DMS 273 (cell line): Measurements from ENCODE around the gene POLR3E.
"Not testable (repeated sequence)": the region's sequence is repeated elsewhere in the genome, so short reads cannot be mapped to it uniquely, and the experiment has no call there.

Experiments used
- DNase-seq: peaks from one replicate; lab custom pipeline; 2025; ENCODE audit not compliant: unreplicated experiment; lab: John Stamatoyannopoulos, UW

Gene POLR3E

DNA sequence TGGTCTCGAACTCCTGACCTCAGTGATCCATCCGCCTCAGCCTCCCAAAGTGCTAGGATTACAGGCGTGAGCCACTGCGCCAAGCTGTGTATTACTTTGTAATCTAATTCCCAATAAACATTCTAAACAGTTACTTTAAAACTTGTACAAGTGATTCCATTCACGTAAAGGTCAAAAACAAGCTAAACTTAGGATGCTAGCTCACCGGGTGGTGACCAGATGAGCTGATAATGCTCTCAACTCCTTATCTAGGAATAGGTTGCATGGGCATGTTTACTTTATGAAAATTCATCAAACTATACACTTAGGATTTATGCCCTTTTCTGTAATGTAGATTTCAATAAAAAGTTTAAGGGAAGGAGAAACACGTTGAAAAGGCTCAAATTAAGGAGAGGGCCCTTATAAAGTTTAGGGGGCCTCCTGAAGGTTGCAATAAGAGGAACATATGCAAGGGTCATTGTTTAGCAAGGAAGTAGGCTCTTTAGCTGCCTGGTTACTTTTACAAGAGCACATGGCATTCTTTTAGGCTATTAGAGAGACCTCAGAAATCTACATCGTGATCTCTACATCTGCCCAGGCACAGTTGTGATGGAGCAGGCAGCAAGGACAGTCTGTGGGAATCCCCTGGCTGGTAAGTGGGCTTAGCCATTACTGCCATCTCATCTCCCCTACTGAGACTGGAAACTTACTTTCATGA, 63.9 kb downstream of the POLR3E start:
- DNase-seq: peak; percentile 31

DNA sequence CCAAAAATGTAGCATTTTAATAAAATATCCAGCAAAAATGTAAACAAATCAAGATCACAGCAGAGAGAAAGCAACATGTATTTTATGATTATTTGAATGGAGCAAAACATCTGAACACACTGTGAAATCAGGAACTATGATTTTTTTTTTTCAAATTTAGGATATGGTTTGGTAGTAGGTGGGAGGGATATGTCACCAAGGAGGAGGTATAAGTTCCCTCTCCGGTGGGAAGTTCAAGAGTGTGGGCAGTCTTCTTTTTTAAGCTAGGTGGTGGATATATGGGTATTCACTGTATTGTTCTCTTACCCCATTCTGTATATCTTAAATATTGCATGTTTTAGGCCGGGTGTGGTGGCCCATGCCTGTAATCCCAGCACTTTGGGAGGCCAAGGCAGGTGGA, 67.0 kb downstream of the POLR3E start:
- no peak for DNase-seq

DNA sequence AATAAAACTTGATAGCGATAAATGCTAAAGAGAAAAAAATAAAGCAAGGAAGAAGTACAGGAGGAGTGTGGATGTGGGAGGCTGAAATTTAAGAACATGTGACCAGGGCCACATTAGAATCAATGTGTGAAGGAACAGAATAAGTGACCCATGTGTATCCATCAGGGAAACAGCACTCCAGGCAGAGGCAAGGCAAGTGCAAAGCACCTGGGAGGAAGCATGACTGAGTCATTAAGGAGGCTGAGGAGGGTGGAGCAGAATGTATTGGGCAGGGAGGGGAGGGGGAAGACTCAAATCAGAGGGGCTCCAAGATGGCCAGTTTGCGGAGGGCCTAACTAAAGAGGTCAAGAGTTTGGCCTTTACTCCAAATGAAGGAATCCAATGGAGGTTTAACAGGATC, 69.2 kb downstream of the POLR3E start:
- DNase-seq: no peak

DNA sequence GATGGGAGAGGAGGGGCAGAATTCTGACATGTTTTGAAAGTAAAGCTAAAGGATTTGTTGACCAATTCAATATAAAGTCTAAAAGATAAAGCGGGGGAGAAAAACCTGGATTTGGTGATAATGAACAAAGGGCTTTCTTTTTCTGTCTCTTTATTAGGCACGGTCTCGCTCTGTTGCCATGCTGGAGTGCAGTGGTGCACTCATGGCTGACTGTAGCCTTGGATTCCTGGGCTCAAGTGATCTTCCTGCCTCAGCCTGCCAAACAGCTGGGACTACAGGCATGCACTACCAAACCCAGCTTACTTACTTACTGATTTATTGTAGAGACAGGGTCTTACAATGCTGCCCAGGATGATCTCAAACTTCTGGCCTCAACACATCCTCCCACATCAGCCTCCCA, 69.7 kb downstream of the POLR3E start:
- DNase-seq: no peak

DNA sequence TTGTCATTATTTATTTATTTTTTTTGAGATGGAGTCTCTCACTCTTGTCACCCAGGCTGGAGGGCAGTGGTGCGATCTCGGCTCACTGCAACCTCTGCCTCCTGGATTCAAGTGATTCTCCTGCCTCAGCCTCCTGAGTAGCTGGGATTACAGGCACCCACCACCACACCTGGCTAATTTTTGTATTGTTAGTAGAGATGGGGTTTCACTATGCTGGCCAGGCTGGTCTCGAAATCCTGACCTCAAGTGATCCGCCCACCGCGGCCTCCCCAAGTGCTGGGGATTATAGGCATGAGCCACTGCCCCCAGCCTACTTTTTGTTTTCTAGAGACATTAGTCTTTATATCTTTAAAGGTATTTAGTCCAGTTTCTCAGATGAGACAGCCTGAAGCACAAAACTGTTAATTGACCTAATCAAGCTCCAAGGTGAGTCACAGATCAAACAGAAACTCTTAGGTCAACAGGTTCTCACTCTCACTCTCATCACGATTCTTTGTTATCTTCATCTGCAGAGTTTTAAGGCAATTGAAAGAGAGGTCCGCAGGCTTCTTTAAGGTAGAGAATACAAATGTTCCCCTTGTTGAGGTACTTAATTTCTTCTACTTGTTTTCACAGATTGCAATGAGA, 71.1 kb downstream of the POLR3E start:
- not testable (repeated sequence) for DNase-seq

DNA sequence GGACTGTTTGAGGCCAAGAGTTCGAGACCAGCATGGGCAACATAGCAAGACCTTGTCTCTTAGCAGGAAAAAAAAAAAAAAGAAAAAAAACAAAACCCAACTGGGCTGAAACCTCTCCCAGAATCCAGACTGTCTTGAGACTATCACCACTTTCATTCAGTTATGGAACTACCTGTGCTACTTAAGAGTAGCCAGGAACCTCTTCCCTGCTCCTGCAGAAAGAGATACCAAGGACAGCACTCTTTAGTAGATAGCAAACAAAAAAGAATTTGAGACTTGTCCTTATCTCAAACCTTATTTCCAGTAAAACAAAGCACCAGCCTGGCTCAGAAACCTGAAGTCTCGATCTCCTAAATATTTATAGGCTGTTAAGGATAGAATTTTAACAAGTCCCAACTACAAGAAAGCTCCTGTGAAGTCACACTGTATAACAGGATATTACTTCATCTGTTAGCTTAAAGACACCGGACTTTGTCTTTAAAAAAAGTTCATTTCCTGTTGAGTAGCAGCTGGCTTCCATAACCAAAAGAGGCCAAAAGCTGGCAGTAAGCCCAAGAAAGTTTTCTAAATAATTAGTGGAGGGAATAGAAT, 72.1 kb downstream of the POLR3E start:
- DNase-seq: peak; percentile 66

DNA sequence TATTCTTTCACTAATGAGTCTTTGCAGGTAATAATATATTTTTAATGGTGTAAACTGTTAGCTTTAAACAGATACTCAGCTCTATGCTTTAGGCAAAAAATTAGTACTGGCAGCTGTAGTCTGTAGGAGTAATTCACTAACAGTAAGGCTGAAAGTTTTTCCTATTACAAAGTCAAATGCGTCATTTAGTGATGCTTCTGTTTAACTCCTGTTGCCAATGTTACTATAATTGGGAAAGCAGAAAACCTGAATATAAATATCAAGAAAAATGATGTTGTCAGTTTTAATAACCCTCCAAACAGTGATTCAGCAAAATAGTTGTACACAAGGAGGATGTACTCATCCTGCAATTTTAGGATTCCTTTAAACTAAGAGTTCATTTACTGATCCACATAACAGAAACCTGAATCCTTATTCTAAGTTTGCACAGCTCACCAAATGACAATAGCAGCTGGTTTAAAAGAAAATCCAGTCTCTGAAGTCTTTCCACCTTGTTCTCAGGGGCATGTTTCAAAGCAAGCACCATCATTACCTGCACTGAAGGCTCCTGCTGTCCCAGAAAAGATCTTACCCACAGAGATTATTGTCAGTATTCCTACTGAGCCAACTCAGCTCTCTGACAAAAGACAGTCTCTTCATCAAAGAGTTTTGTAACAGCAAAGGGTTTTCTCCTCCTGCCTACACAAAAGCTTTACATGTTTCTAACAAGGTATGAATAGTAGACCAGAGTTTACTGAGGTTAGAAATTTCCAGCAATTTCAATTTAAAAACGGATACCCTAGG, 73.0 kb downstream of the POLR3E start:
- no peak for DNase-seq

DNA sequence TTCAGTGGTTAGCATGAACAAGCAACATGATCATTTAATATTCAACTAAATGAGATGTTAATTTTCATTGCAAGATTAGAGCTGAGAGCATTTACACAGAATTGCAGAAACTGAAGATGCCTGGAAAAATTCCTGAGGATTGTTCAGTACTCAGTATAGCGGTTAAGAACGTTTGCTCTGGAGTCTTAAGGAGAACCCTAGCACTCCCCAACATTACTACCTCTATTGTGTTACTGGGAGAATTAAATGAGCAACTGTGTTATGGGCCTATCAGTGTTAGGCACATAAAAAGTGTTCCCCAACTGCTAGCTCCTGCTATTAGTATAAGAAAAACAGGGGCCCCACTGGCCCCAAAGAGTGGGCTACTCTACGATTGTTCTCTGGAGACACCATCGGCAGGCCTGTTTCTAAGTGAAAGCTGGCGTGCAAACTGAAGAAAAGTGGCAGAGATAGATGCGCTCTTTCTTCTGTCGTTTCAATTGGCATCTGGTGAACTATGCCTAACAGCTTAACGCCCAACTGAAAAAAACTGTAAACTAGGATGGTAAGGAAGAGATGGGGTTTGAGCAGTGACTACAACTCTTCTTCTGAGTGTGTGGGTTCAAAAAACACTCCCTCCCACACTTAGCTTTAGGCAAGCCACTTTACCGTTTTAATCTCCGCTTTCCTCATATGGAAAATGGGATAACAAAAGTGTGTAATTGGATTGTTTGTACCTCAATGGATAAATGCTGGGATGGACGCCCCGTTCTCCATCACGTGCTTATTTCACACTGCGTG, 75.9 kb downstream of the POLR3E start:
- DNase-seq: peak; percentile 38

DNA sequence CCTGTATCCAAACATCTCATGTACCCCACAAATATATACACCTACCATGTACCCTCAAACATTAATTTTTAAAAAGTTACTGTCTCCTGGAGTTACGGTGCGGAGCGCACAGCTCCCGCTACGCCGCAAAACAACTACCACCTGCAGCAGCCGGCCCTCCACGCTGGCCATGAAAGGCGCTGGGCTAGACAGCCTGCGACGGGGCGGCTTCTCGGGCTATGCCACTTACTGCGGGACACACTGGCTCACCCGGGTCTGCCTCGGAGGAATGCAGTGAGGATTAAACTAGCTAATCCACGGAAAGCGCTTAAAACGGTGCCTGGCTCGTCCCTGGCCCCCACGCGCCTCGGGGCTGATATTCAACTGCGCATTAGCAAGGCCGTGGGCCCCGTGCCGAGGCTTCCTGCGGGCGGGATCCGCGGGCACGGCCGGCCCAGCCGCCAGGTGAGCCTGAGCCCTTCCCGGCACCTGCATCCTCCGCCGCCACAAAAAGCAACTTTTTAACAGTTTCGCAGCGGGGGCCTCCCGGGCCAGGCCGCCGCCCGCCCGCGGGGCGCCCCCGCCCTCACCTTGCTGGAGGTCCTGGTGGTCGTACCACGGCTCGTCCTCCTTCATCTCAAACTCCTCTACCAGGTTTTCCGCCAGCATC, 76.6 kb downstream of the POLR3E start:
- peak; percentile 69 for DNase-seq

DNA sequence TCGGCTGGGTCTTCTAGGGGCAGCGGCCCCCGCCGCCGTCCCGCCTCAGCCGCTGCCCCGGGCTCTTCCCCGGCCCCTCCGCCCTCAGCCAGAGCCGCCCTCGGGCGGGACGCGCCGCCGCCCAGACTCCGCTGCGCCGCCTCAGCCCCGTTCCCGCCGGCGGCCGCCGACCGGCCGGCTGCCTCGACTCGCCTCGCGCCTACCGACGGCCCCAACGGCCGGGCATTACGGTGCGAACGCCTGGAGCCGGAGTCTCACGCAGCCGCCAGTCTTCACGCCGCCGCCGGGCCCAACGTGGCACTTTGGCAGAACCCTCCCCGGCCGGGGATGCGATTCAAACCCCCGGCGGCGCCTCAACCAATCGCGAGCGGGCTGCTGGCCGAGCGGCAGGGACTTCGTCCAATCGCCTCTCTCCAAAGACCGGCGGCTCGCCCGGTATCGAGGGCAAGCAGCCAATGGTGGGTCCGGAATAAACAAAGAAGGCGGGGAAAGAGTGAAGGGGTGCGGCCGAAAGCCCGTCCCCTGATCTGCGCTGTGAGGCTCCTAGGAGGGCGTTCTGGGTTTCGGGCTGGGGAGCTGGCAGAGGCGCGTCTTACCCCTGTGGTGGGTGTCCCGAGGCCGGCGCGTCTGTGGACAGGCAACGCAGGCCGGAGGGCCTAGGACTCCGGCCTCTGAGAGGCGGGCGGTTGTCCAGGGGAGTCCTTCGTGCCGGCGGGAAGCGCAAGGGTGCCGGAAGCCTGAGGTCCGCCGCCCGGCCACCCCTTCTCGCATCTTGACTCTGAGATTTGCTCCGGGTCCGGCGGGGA, 77.3 kb downstream of the POLR3E start, which contains the start of gene CDR2:
Gene CDR2 (minus strand): TSS at position 309 of the 806 bp plus-strand sequence. CDS start 310 bp downstream, outside the sequence.
- peak; percentile 99 for DNase-seq

DNA sequence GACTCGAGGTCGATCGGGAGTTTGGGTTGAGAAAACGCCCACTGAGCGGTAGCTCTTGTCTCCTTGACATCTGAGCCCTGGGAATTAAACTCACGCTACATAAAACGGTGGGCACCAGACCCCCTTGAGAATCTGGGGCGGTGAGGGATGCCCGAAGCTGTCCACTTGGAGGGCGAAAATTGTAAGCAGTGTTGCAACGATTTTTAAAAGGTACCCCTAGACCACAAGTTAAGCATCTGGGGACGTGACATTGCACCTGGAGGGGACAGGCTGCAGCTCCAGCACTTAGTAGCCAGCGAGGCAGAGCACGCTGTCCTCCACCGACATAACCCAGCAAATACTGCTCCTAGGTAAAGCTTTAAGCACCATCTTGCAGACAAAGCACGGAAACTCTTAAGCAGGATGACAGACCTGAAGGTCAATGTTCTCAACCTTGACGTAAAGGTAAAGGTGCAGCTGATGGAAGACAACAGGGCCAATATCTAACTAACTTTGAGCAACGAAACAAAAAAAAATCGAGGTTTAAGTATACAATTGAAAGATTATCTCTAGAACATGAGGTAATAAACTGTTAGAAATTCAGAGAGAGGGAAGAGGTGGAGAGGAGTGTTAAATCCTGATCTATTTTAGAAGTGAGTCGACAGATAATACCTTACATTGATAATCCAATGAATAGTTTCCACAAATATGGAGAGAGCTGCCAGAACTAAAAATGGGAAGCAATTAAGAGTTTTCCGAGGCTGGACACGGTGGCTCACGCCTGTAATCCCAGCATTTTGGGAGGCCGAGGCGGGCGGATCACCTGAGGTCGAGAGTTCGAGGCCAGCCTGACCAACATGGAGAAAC, 78.1 kb downstream of the POLR3E start:
- DNase-seq: peak; percentile 44

DNA sequence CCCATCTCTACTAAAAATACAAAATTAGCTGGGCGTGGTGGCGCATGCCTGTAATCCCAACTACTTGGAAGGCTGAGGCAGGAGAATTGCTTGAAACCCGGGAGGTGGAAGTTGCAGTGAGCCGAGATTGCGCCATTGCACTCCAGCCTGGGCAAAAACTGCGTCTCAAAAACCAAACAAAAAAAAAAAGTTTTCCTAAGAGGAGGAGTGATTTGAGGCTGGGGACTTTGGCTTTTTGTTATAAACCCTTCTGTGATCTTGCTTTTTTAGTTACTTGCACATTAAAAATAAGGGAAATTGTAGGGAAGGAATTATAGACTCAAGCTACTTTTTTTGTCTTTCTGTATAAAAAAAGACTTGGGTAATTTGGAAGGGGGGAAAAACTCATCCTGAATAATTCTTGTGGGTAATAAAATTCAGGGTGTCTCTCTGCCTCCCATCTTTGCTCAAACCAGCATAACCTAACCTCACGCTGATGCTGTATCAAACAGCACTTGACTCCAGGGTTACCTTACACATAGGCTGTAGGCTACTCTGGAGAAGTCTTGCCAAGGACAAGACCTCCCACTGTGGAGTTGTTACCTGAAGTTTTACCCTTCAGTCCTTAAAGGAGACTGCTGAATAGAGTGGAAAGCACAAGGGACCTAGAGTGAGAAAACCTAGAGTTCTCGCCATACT, 78.9 kb downstream of the POLR3E start:
- DNase-seq: no peak

DNA sequence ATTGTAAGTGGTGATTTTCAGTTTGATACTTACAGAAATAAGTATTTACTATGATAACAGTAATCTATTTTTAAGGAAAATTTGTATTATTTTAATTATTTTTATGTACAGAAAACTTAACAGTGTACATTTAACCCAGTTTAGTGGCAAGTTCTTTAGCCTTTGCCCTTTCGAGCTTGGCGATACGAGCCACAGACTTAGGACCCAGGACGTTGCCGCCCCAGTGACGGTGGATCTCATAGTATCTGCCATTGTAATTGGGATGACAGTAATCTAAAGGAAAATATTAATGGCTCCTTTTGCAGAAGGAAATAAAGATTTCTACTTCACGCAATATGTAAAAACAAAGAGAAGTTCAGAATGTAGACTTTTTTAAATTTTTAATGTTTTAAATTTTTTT, 82.4 kb downstream of the POLR3E start:
- DNase-seq: no peak

DNA sequence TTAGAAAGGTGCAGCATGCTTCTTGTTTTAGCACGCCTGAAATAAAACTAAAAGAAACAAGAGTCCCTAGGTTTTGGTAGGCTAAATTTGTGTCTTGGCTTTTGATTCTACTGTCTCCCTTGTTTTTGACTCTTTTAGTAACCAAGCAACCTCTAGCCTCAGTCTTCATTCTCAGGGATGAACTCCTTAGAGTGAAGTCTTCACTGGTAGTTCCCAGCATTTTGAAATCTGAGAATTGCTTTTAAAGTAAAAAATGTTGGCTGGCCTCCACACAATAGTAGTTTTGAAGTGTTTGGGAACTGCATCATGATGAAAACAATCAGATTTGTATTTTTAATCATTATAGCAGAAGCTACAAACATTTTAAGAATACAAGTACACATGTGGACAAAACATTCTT, 83.3 kb downstream of the POLR3E start:
- no peak for DNase-seq

DNA sequence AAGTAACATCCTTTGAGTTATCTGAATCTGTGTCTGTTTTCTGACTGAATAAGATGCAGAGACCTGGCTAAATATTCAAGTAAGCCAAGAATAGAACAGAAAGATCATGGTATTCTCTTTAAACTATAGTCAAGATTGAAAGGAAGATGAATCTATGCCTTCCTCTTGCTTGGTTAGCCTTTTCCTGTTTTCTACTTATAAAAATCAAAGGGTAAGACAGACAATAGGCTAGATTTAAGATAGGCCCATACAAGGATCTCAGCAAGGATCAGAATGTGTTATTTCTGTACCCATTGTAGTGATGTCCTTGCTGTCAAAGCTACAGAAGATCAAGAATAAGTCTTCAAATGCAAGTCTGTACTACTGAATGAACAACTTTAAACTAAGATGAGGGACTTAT, 84.2 kb downstream of the POLR3E start:
- DNase-seq: no peak

DNA sequence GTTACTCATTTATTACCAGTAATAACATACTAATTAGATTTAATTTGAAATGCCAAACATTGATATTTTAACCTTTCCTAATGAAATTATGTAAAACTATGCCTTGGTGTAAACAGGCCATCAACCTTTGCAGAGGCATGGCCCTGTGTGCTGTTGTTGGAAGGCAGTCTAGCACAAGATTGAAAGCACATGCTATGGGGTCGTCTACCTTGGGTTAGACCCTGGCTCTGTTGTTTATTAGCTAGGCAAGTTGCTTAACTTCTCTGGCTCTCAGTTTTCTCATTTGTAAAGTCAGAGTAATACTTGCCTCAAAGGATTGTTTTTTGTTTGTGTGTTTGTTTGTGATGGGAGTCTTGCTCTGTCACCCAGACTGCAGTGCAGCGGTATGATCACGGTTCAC, 86.6 kb downstream of the POLR3E start:
- no peak for DNase-seq
